MM.1S (cell line): Measurements from ENCODE around the gene HCAR3.

Experiments
- DNase-seq: peaks from one replicate; pipeline ENCODE4 v3.0.0-alpha.2; 2015
- H2AFZ ChIP-seq: fragments of 300-600 bp; sonication (generic); 2 replicates; pipeline ENCODE4 v1.6.0; 2016; ENCODE audit warnings: antibody characterized with exemption, low read length
- H3F3A ChIP-seq: fragments of 300-600 bp; sonication (generic); 2 replicates; pipeline ENCODE4 v1.6.1; 2016; ENCODE audit warnings: mild to moderate bottlenecking, antibody characterized with exemption, low read length, moderate library complexity, mixed read lengths; ENCODE audit not compliant: insufficient read depth
- H3K27ac ChIP-seq: fragments of 300-600 bp; sonication (generic); 2 replicates; pipeline ENCODE4 v1.5.1; 2016; ENCODE audit warnings: mild to moderate bottlenecking, low read length
- H3K27me3 ChIP-seq: fragments of 300-600 bp; sonication (generic); replicated peaks from 2 replicates; pipeline ENCODE4 v1.6.0; 2016; ENCODE audit warnings: low read length; ENCODE audit not compliant: insufficient read depth
- H3K36me3 ChIP-seq: fragments of 300-600 bp; sonication (generic); replicated peaks from 2 replicates; pipeline ENCODE4 v1.6.1; 2016; ENCODE audit warnings: mild to moderate bottlenecking, low read length, mixed read lengths; ENCODE audit not compliant: insufficient read depth
- H3K4me1 ChIP-seq: fragments of 300-600 bp; sonication (generic); 2 replicates; pipeline ENCODE4 v1.6.1; 2016; ENCODE audit warnings: low read length, mixed read lengths
- H3K4me2 ChIP-seq: fragments of 300-600 bp; sonication (generic); 2 replicates; pipeline ENCODE4 v1.6.0; 2016; ENCODE audit warnings: low read depth, low read length
- H3K4me3 ChIP-seq: fragments of 300-600 bp; sonication (generic); 2 replicates; pipeline ENCODE4 v1.5.1; 2016; ENCODE audit warnings: low read length, mixed read lengths
- H3K79me2 ChIP-seq: fragments of 300-600 bp; sonication (generic); 2 replicates; pipeline ENCODE4 v1.6.1; 2016; ENCODE audit warnings: mixed run types, low read length, mixed read lengths
- H3K9ac ChIP-seq: fragments of 300-600 bp; sonication (generic); 2 replicates; pipeline ENCODE4 v1.6.1; 2016; ENCODE audit warnings: low read length, mixed read lengths
- H3K9me2 ChIP-seq: fragments of 300-600 bp; sonication (generic); replicated peaks from 2 replicates; pipeline ENCODE4 v1.6.1; 2016; ENCODE audit warnings: mild to moderate bottlenecking, low read length, mixed read lengths; ENCODE audit not compliant: insufficient read depth
- H3K9me3 ChIP-seq: fragments of 300-600 bp; sonication (generic); replicated peaks from 2 replicates; pipeline ENCODE4 v1.6.1; 2016; ENCODE audit warnings: mild to moderate bottlenecking, low read length, mixed read lengths; ENCODE audit not compliant: insufficient read depth
- H4K20me1 ChIP-seq: fragments of 300-600 bp; sonication (generic); 2 replicates; pipeline ENCODE4 v1.6.1; 2016; ENCODE audit warnings: mild to moderate bottlenecking, low read length, moderate library complexity, mixed read lengths; ENCODE audit not compliant: insufficient read depth
- EZH2 ChIP-seq: fragments of 300-600 bp; sonication (generic); optimal IDR thresholded peaks from 2 replicates; pipeline ENCODE3; 2017; ENCODE audit warnings: low read depth, mild to moderate bottlenecking, antibody characterized with exemption, low read length, mixed read lengths
- EZH2phosphoT487 ChIP-seq: fragments of 300-600 bp; sonication (generic); IDR thresholded peaks from 2 replicates; pipeline ENCODE4 v1.6.1; 2018; ENCODE audit warnings: antibody characterized with exemption, low read length
- TF ChIP-seq, protein P1 (sequence below): fragments of 300-600 bp; sonication (generic); IDR thresholded peaks from 2 replicates; pipeline ENCODE4 v1.5.1; 2016; ENCODE audit warnings: antibody characterized with exemption, low read length, mixed read lengths

HCAR3 gene

DNA sequence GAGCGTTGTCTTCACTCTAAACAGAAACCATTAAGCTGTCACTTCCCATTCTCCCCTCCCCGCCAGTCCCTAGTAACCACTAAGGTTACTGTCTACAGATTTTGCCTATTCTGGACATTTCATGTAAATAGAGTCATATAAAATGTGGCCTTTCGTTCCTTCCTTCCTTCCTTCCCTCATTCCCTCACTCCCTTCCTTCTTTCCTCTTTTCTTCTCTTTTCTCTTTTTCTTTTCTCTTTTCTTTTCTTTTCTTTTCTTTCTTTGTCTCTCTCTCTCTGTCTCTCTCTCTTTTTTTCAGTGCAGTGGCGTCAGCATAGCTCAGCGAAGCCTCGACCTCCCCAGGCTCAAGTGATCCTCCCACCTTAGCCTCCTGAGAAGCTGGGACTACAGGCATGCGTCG lies 51.3 kb downstream of the HCAR3 start:
- H3K9me2 ChIP-seq, result no peaks in the 10 kb centered on the region
- H3K27me3 ChIP-seq, result no peaks in the 10 kb centered on the region
- TF ChIP-seq, protein P1, sequence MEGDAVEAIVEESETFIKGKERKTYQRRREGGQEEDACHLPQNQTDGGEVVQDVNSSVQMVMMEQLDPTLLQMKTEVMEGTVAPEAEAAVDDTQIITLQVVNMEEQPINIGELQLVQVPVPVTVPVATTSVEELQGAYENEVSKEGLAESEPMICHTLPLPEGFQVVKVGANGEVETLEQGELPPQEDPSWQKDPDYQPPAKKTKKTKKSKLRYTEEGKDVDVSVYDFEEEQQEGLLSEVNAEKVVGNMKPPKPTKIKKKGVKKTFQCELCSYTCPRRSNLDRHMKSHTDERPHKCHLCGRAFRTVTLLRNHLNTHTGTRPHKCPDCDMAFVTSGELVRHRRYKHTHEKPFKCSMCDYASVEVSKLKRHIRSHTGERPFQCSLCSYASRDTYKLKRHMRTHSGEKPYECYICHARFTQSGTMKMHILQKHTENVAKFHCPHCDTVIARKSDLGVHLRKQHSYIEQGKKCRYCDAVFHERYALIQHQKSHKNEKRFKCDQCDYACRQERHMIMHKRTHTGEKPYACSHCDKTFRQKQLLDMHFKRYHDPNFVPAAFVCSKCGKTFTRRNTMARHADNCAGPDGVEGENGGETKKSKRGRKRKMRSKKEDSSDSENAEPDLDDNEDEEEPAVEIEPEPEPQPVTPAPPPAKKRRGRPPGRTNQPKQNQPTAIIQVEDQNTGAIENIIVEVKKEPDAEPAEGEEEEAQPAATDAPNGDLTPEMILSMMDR, result no peak
- TF ChIP-seq EZH2phosphoT487 (no peak), EZH2 (no peak)
- no peak overlapping the region for H3K27ac ChIP-seq
- H3K4me3 ChIP-seq, result no peak overlapping the region
- no peaks in the 10 kb centered on the region for H3K36me3 ChIP-seq
- no peaks in the 10 kb centered on the region for H4K20me1 ChIP-seq
- no peak overlapping the region for H3K4me2 ChIP-seq
- no peaks in the 10 kb centered on the region for H3K9me3 ChIP-seq
- H3F3A ChIP-seq, result no peaks in the 10 kb centered on the region
- DNase-seq, result no peak
- H2AFZ ChIP-seq, result no peak overlapping the region
- no peaks in the 10 kb centered on the region for H3K79me2 ChIP-seq
- no peak overlapping the region for H3K9ac ChIP-seq
- no peaks in the 10 kb centered on the region for H3K4me1 ChIP-seq
